Measurements from ENCODE around the gene NOSTRIN. TPM values are rescaled to one million over a fixed set of nuclear protein-coding genes. Genes with fewer than 3 reads are reported as not detected.
"Not testable (repeated sequence)": the region's sequence is repeated elsewhere in the genome, so short reads cannot be mapped to it uniquely, and the experiment has no call there.

Gene NOSTRIN
- total RNA-seq, 1 experiment from 2014 or later: not detected

- DNase-seq (ENCODE audit: low read depth): peak; percentile 39
Observed at GRCh38 chr2:168874368-168875054, 72.1 kb downstream of the NOSTRIN start.

GRCh38 chr2:168882163-168882562 lies 79.7 kb downstream of the NOSTRIN start:
- not testable (repeated sequence) for DNase-seq (ENCODE audit: low read depth)

- peak; percentile 82 for DNase-seq (ENCODE audit: low read depth)
Observed at GRCh38 chr2:168884975-168885374, 82.5 kb downstream of the NOSTRIN start.

- DNase-seq (ENCODE audit: low read depth): no peak
Observed at GRCh38 chr2:168889635-168890005, 87.2 kb downstream of the NOSTRIN start.

GRCh38 chr2:168890006-168890782 lies 87.8 kb downstream of the NOSTRIN start, which contains the start of gene SPC25:
SPC25 (minus strand) TSS chr2:168890430; CDS start chr2:168889519, 911 bp downstream.
- peak; percentile 93 for DNase-seq (ENCODE audit: low read depth)

- DNase-seq (ENCODE audit: low read depth): no peak
Observed at GRCh38 chr2:168892327-168892726, 89.9 kb downstream of the NOSTRIN start.

GRCh38 chr2:168894101-168894500 lies 91.7 kb downstream of the NOSTRIN start:
- DNase-seq (ENCODE audit: low read depth): no peak

GRCh38 chr2:168894720-168895119 lies 92.3 kb downstream of the NOSTRIN start:
- no peak for DNase-seq (ENCODE audit: low read depth)

- DNase-seq (ENCODE audit: low read depth): no peak
Observed at GRCh38 chr2:168895771-168896170, 93.3 kb downstream of the NOSTRIN start.

- DNase-seq (ENCODE audit: low read depth): no peak
Observed at GRCh38 chr2:168896783-168897182, 94.3 kb downstream of the NOSTRIN start.

GRCh38 chr2:168897449-168897848 lies 95.0 kb downstream of the NOSTRIN start:
- DNase-seq (ENCODE audit: low read depth): no peak

GRCh38 chr2:168901003-168901402 lies 98.6 kb downstream of the NOSTRIN start, which contains the start of gene G6PC2:
G6PC2 (plus strand) TSS chr2:168901291; CDS start chr2:168901332, 41 bp downstream.
- DNase-seq (ENCODE audit: low read depth): no peak

GRCh38 chr2:168903888-168904287 lies 101.5 kb downstream of the NOSTRIN start:
- no peak for DNase-seq (ENCODE audit: low read depth)

GRCh38 chr2:168904358-168904757 lies 101.9 kb downstream of the NOSTRIN start:
- no peak for DNase-seq (ENCODE audit: low read depth)

- DNase-seq (ENCODE audit: low read depth): no peak
Observed at GRCh38 chr2:168907940-168908662, 105.7 kb downstream of the NOSTRIN start.

GRCh38 chr2:168910330-168910729 lies 107.9 kb downstream of the NOSTRIN start:
- DNase-seq (ENCODE audit: low read depth): no peak

GRCh38 chr2:168912466-168912865 lies 110.0 kb downstream of the NOSTRIN start:
- no peak for DNase-seq (ENCODE audit: low read depth)

GRCh38 chr2:168912901-168913369 lies 110.5 kb downstream of the NOSTRIN start:
- peak; percentile 10 for DNase-seq (ENCODE audit: low read depth)

GRCh38 chr2:168913495-168913894 lies 111.1 kb downstream of the NOSTRIN start:
- DNase-seq (ENCODE audit: low read depth): no peak
